ENCODE results near the gene KNL1. TPM values are rescaled to one million over a fixed set of nuclear protein-coding genes. Genes with fewer than 3 reads are reported as not detected.
A peak's percentile ranks its signal among the peaks of the same experiment; 100 is the strongest.

KNL1 gene
- total RNA-seq, 1 donor from 2014 or later = 6.2 TPM

DNA sequence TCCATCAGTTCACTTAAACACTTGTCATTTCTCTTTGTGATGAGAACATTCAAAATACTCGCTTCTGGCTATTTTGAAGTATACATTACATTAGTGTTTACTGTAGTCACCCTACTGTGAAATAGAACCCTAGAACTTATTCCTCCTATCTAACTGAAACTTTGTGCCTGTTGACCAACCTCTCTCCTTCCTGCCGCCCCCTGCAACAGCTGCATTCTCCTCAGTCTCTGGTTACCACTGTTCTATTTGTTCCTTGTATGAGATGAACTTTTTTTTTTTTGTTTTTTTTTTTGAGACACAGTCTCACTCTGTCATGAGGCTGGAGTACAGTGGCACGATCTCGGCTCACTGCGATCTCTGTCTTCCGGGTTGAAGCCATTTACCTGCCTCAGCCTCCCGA lies 103.9 kb downstream of the KNL1 start:
- no peak for TF ChIP-seq CTCF (IDR thresholded peaks at IDR 0.05)
- peak overlapping the region; percentile 18 for H3K4me3 Mint-ChIP-seq (ENCODE audit: unreplicated experiment)
- peaks cover 14% of the 10 kb centered on the region for H3K4me1 Mint-ChIP-seq (ENCODE audit: unreplicated experiment)
- H3K27me3 Mint-ChIP-seq (ENCODE audit: unreplicated experiment) = no peaks in the 10 kb centered on the region
- H3K27ac Mint-ChIP-seq (ENCODE audit: unreplicated experiment) = no peak overlapping the region
- DNase-seq (ENCODE audit: extremely low spot score, unreplicated experiment) = no peak
- H3K9me3 Mint-ChIP-seq (ENCODE audit: unreplicated experiment) = no peaks in the 10 kb centered on the region
- H3K36me3 Mint-ChIP-seq (ENCODE audit: unreplicated experiment) = peaks cover 2% of the 10 kb centered on the region

DNA sequence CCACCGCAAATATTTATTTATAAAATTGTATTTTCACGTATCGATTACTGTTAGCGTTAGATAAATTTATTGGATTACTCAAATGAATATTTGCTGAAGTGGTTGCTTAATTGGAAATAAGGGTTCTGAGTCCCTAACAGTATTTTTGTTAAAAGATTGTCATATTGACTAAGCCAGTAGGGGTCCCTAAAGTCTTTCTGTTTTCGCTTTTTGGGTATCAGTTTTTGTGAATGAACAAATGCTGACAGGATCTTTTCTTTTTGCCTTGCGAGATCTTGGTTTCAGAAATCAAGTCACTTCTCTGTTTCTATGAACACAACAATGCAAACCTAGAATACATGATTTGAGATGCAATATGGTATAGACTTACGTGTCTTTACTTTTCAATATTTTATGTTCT lies 108.0 kb downstream of the KNL1 start:
- Mint-ChIP-seq H3K27ac (ENCODE audit: unreplicated experiment) (no peak overlapping the region), H3K4me1 (ENCODE audit: unreplicated experiment) (no peaks in the 10 kb centered on the region), H3K27me3 (ENCODE audit: unreplicated experiment) (no peaks in the 10 kb centered on the region), H3K36me3 (ENCODE audit: unreplicated experiment) (peaks cover 2% of the 10 kb centered on the region), H3K9me3 (ENCODE audit: unreplicated experiment) (no peaks in the 10 kb centered on the region), H3K4me3 (ENCODE audit: unreplicated experiment) (no peak overlapping the region)
- TF ChIP-seq CTCF (IDR thresholded peaks at IDR 0.05) = peak; percentile 33
- no peak for DNase-seq (ENCODE audit: extremely low spot score, unreplicated experiment)

- no peak overlapping the region for H3K4me3 Mint-ChIP-seq (ENCODE audit: unreplicated experiment)
- no peaks in the 10 kb centered on the region for H3K9me3 Mint-ChIP-seq (ENCODE audit: unreplicated experiment)
- no peak overlapping the region for H3K27ac Mint-ChIP-seq (ENCODE audit: unreplicated experiment)
- TF ChIP-seq CTCF (IDR thresholded peaks at IDR 0.05) = no peak
- H3K4me1 Mint-ChIP-seq (ENCODE audit: unreplicated experiment) = no peaks in the 10 kb centered on the region
- H3K36me3 Mint-ChIP-seq (ENCODE audit: unreplicated experiment) = peaks cover 7% of the 10 kb centered on the region
- H3K27me3 Mint-ChIP-seq (ENCODE audit: unreplicated experiment) = no peaks in the 10 kb centered on the region
- DNase-seq (ENCODE audit: extremely low spot score, unreplicated experiment) = no peak
Observed at GRCh38 chr15:40706121-40706520, 112.1 kb downstream of the KNL1 start.

Other genes with a start within 250 kb of the KNL1 start
- gene PHGR1, start 243.2 kb upstream of the KNL1 start, total RNA-seq = not detected in 2 replicates
- gene DISP2, start 236.0 kb upstream of the KNL1 start, total RNA-seq = 1.4 and 1.5 TPM in 2 replicates
- gene KNSTRN, start 211.5 kb upstream of the KNL1 start, total RNA-seq = 25.1 and 27.3 TPM in 2 replicates
- 60.4 and 62.0 TPM in 2 replicates for gene IVD, start 188.5 kb upstream of the KNL1 start, total RNA-seq
- 22.8 and 26.4 TPM in 2 replicates for gene BAHD1, start 153.3 kb upstream of the KNL1 start, total RNA-seq
- gene CHST14, start 123.3 kb upstream of the KNL1 start, total RNA-seq = 46.4 and 48.8 TPM in 2 replicates
- 23.9 and 28.3 TPM in 2 replicates for gene CCDC32, start 29.2 kb upstream of the KNL1 start, total RNA-seq
- gene RPUSD2, start 24.9 kb upstream of the KNL1 start, total RNA-seq = 9.6 and 11.7 TPM in 2 replicates
- 8.5 and 8.6 TPM in 2 replicates for gene RAD51, start 100.9 kb downstream of the KNL1 start, total RNA-seq
- gene RMDN3, start 161.0 kb downstream of the KNL1 start, total RNA-seq = 30.2 and 35.6 TPM in 2 replicates
- 3.8 and 5.1 TPM in 2 replicates for gene GCHFR, start 169.8 kb downstream of the KNL1 start, total RNA-seq
- not detected in 2 replicates for gene C15orf62, start 175.7 kb downstream of the KNL1 start, total RNA-seq
- 21.1 and 23.6 TPM in 2 replicates for gene ZFYVE19, start 212.8 kb downstream of the KNL1 start, total RNA-seq
- gene DNAJC17, start 213.2 kb downstream of the KNL1 start, total RNA-seq = 38.1 and 39.8 TPM in 2 replicates
- gene PPP1R14D, start 234.5 kb downstream of the KNL1 start, total RNA-seq = not detected in 2 replicates
- gene SPINT1, start 249.8 kb downstream of the KNL1 start, total RNA-seq = 5.2 and 5.5 TPM in 2 replicates

All from osteocyte (in vitro differentiated cells).